ENCODE measurements around the gene C4orf36. TPM values are rescaled to one million over a fixed set of nuclear protein-coding genes. Genes with fewer than 3 reads are reported as not detected.

C4orf36 gene
- total RNA-seq, 2 experiments from 2014 or later = not detected

GRCh38 chr4:86848136-86848535 is 44.1 kb downstream of the C4orf36 start:
- Histone ChIP-seq H3K4me3 (ENCODE audit: low read length) (no peak overlapping the region), H3K27ac (ENCODE audit: low read depth in 1 of 2, low read length in 2 of 2) (no peak overlapping the region), H3K4me1 (ENCODE audit: insufficient read depth, low read length) (no peaks in the 10 kb centered on the region), H3K27me3 (ENCODE audit: control insufficient read depth in 1 of 2, insufficient read depth in 2 of 2, low read length in 2 of 2) (peaks cover 0 to 7% of the 10 kb centered on the region in 2 experiments), H3K9me3 (ENCODE audit: control insufficient read depth in 1 of 2, insufficient read depth in 1 of 2, low read length in 2 of 2) (no peaks in the 10 kb centered on the region), H3K36me3 (ENCODE audit: insufficient read depth, low read length) (no peaks in the 10 kb centered on the region)
- Mint-ChIP-seq H3K36me3 (ENCODE audit: low read depth) (no peaks in the 10 kb centered on the region), H3K9me3 (no peaks in the 10 kb centered on the region), H3K4me1 (ENCODE audit: low read depth) (no peaks in the 10 kb centered on the region), H3K27ac (no peak overlapping the region), H3K27me3 (peaks cover 1% of the 10 kb centered on the region), H3K4me3 (no peak overlapping the region)
- intact Hi-C loops (cut with DNase I, micrococcal nuclease) = no loop called here
- POLR2A ChIA-PET = no interaction called here
- CTCF ChIA-PET = no interaction called here
- DNase-seq (no peak), ATAC-seq (ENCODE audit: poor library complexity) (no peak)
- no peak for TF ChIP-seq CTCF (IDR thresholded peaks at IDR 0.05)

GRCh38 chr4:86847571-86847970 is 44.7 kb downstream of the C4orf36 start:
- intact Hi-C loops (cut with DNase I, micrococcal nuclease) = no loop called here
- Histone ChIP-seq H3K4me3 (ENCODE audit: low read length) (no peak overlapping the region), H3K27me3 (ENCODE audit: control insufficient read depth in 1 of 2, insufficient read depth in 2 of 2, low read length in 2 of 2) (peaks cover 0 to 7% of the 10 kb centered on the region in 2 experiments), H3K9me3 (ENCODE audit: control insufficient read depth in 1 of 2, insufficient read depth in 1 of 2, low read length in 2 of 2) (no peaks in the 10 kb centered on the region), H3K4me1 (ENCODE audit: insufficient read depth, low read length) (no peaks in the 10 kb centered on the region), H3K36me3 (ENCODE audit: insufficient read depth, low read length) (no peaks in the 10 kb centered on the region), H3K27ac (ENCODE audit: low read depth in 1 of 2, low read length in 2 of 2) (no peak overlapping the region)
- TF ChIP-seq CTCF (IDR thresholded peaks at IDR 0.05) = no peak
- ChIA-PET POLR2A (no interaction called here), CTCF (no interaction called here)
- no peaks in the 10 kb centered on the region for H3K36me3 Mint-ChIP-seq (ENCODE audit: low read depth)
- no peak overlapping the region for H3K27ac Mint-ChIP-seq
- H3K4me3 Mint-ChIP-seq = no peak overlapping the region
- H3K9me3 Mint-ChIP-seq = no peaks in the 10 kb centered on the region
- no peaks in the 10 kb centered on the region for H3K4me1 Mint-ChIP-seq (ENCODE audit: low read depth)
- peaks cover 4% of the 10 kb centered on the region for H3K27me3 Mint-ChIP-seq
- ATAC-seq (ENCODE audit: poor library complexity) (no peak), DNase-seq (no peak)

GRCh38 chr4:86846921-86847320 is 45.3 kb downstream of the C4orf36 start:
- Mint-ChIP-seq H3K4me1 (ENCODE audit: low read depth) (no peaks in the 10 kb centered on the region), H3K4me3 (no peak overlapping the region), H3K27me3 (peaks cover 4% of the 10 kb centered on the region), H3K9me3 (no peaks in the 10 kb centered on the region), H3K27ac (no peak overlapping the region), H3K36me3 (ENCODE audit: low read depth) (no peaks in the 10 kb centered on the region)
- ATAC-seq (ENCODE audit: poor library complexity) (no peak), DNase-seq (no peak)
- POLR2A ChIA-PET = interaction anchor here (0.5 kb wide), 1 partner anchor 244 kb away, joined by 3 read pairs; no protein-coding TSS in a partner anchor
- no peaks in the 10 kb centered on the region for H3K4me1 ChIP-seq (ENCODE audit: insufficient read depth, low read length)
- no peak overlapping the region for H3K4me3 ChIP-seq (ENCODE audit: low read length)
- H3K9me3 ChIP-seq (ENCODE audit: control insufficient read depth in 1 of 2, insufficient read depth in 1 of 2, low read length in 2 of 2) = no peaks in the 10 kb centered on the region
- H3K27ac ChIP-seq (ENCODE audit: low read depth in 1 of 2, low read length in 2 of 2) = no peak overlapping the region
- TF ChIP-seq CTCF (IDR thresholded peaks at IDR 0.05) = no peak
- H3K27me3 ChIP-seq (ENCODE audit: control insufficient read depth in 1 of 2, insufficient read depth in 2 of 2, low read length in 2 of 2) = peaks cover 0 to 7% of the 10 kb centered on the region in 2 experiments
- intact Hi-C loops (cut with DNase I, micrococcal nuclease) = no loop called here
- CTCF ChIA-PET = no interaction called here
- no peaks in the 10 kb centered on the region for H3K36me3 ChIP-seq (ENCODE audit: insufficient read depth, low read length)
